SK-N-SH treated with all-trans-retinoic acid at 6 μM for 48 hours (cell line): ENCODE measurements around the gene RNF40.

Experiments
- ATAC-seq: fragments of 200-7000 bp; cut with Tn5 transposase; 3 replicates; pipeline ENCODE4 v1.9.1; 2020; ENCODE audit warnings: mild to moderate bottlenecking, moderate library complexity
- ARNTL ChIP-seq: fragments of 450-650 bp; formaldehyde crosslinking; IDR thresholded peaks from 2 replicates; pipeline ENCODE4 v1.5.0; 2020; ENCODE audit warnings: low read depth, mild to moderate bottlenecking, moderate library complexity, borderline replicate concordance
- BACH2 ChIP-seq: fragments of 250-450 bp; sonication (Bioruptor Pico); IDR thresholded peaks from 2 replicates; pipeline ENCODE4 v1.9.0; 2021; ENCODE audit warnings: mild to moderate bottlenecking, borderline replicate concordance
- ESRRG ChIP-seq: fragments of 250-450 bp; sonication (Bioruptor Pico); IDR thresholded peaks from 2 replicates; pipeline ENCODE4 v1.6.1; 2021; ENCODE audit warnings: mild to moderate bottlenecking
- GLIS3 ChIP-seq: fragments of 250-450 bp; sonication (Bioruptor Pico); IDR thresholded peaks from 2 replicates; pipeline ENCODE4 v1.5.0; 2020; ENCODE audit warnings: mild to moderate bottlenecking, moderate library complexity
- ISL1 ChIP-seq: fragments of 250-450 bp; sonication (Bioruptor Pico); IDR thresholded peaks from 2 replicates; pipeline ENCODE4 v2.1.2; 2022; ENCODE audit warnings: mild to moderate bottlenecking, moderate library complexity
- OSR1 ChIP-seq: fragments of 250-450 bp; sonication (Bioruptor Pico); IDR thresholded peaks from 2 replicates; pipeline ENCODE4 v1.8.0; 2022; ENCODE audit warnings: moderate library complexity, mild to moderate bottlenecking, inconsistent platforms
- PPARA ChIP-seq: fragments of 250-450 bp; sonication (Bioruptor Pico); IDR thresholded peaks from 2 replicates; pipeline ENCODE4 v1.5.0; 2020; ENCODE audit warnings: mild to moderate bottlenecking, borderline replicate concordance
- RARB ChIP-seq: fragments of 250-450 bp; sonication (Bioruptor Pico); IDR thresholded peaks from 2 replicates; pipeline ENCODE4 v1.8.0; 2021; ENCODE audit warnings: mild to moderate bottlenecking, moderate library complexity
- SNAI2 ChIP-seq: fragments of 250-450 bp; sonication (Bioruptor Pico); IDR thresholded peaks from 2 replicates; pipeline ENCODE4 v1.5.0; 2020; ENCODE audit warnings: mild to moderate bottlenecking, moderate library complexity
- TCF4 ChIP-seq: fragments of 250-450 bp; sonication (Bioruptor Pico); IDR thresholded peaks from 2 replicates; pipeline ENCODE4 v1.8.0; 2021; ENCODE audit warnings: mild to moderate bottlenecking, moderate library complexity, borderline replicate concordance
- TOX ChIP-seq: fragments of 250-450 bp; sonication (Bioruptor Pico); IDR thresholded peaks from 2 replicates; pipeline ENCODE4 v1.8.0; 2021; ENCODE audit warnings: mild to moderate bottlenecking, moderate library complexity, borderline replicate concordance
- ZC3H10 ChIP-seq: fragments of 250-450 bp; sonication (Bioruptor Pico); IDR thresholded peaks from 2 replicates; pipeline ENCODE4 v1.5.1; 2021; ENCODE audit warnings: mild to moderate bottlenecking, moderate library complexity
- ZFP3 ChIP-seq: fragments of 250-450 bp; sonication (Bioruptor Pico); IDR thresholded peaks from 2 replicates; pipeline ENCODE4 v1.5.0; 2020; ENCODE audit warnings: mild to moderate bottlenecking, moderate library complexity
- ZFP30 ChIP-seq: fragments of 450-650 bp; formaldehyde crosslinking; IDR thresholded peaks from 2 replicates; pipeline ENCODE4 v1.5.0; 2022; ENCODE audit warnings: mild to moderate bottlenecking, moderate library complexity
- ZNF565 ChIP-seq: fragments of 450-650 bp; formaldehyde crosslinking; conservative IDR thresholded peaks from 2 replicates; pipeline ENCODE4 v1.5.0; 2020; ENCODE audit warnings: low read depth, mild to moderate bottlenecking, moderate library complexity
- ZNF70 ChIP-seq: fragments of 450-650 bp; formaldehyde crosslinking; IDR thresholded peaks from 2 replicates; pipeline ENCODE4 v1.5.0; 2020; ENCODE audit warnings: mild to moderate bottlenecking, moderate library complexity
- ZNF8 ChIP-seq: fragments of 450-650 bp; formaldehyde crosslinking; IDR thresholded peaks from 2 replicates; pipeline ENCODE4 v1.5.0; 2020; ENCODE audit warnings: mild to moderate bottlenecking, moderate library complexity
- TF ChIP-seq, protein P1 (sequence below): fragments of 250-450 bp; sonication (Bioruptor Pico); IDR thresholded peaks from 2 replicates; pipeline ENCODE4 v1.5.1; 2021; ENCODE audit warnings: mild to moderate bottlenecking, moderate library complexity
- TF ChIP-seq, protein P2 (sequence below): fragments of 250-450 bp; sonication (Bioruptor Pico); IDR thresholded peaks from 2 replicates; pipeline ENCODE4 v1.5.1; 2020; ENCODE audit warnings: low read depth, mild to moderate bottlenecking, moderate library complexity
- TF ChIP-seq, protein P3 (sequence below): fragments of 250-450 bp; sonication (Bioruptor Pico); IDR thresholded peaks from 2 replicates; pipeline ENCODE4 v1.8.0; 2020; ENCODE audit warnings: mild to moderate bottlenecking, moderate library complexity, borderline replicate concordance
- TF ChIP-seq, protein P4 (sequence below): fragments of 250-450 bp; sonication (Bioruptor Pico); IDR thresholded peaks from 2 replicates; pipeline ENCODE4 v1.5.0; 2020; ENCODE audit warnings: mild to moderate bottlenecking, moderate library complexity

RNF40 gene

DNA sequence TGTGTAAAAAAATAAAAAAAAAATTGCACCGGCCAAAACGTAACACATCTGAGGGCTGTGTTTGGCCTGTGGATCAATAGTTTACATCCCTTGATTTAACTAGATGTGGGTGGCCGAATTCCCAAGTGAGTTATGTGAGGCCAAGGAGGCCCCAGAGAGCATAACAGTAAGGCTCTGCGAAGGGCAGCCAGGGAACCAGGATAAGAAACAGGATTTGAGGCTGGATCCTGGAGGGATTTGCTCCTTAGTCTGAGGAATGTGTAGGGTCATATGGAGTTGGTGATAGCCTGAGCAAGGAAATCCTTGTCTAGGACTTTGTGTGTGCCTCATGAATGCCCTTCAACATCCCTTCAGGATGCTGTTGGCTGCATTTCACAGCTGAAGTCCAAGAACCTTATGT lies 11.9 kb upstream of the RNF40 start:
- TF ChIP-seq ZFP3 (CRISPR knock-in tag), result no peak
- TF ChIP-seq ZC3H10 (CRISPR knock-in tag), result no peak
- TF ChIP-seq OSR1 (CRISPR knock-in tag), result no peak
- TF ChIP-seq ESRRG (CRISPR knock-in tag), result no peak
- TF ChIP-seq, protein P1, sequence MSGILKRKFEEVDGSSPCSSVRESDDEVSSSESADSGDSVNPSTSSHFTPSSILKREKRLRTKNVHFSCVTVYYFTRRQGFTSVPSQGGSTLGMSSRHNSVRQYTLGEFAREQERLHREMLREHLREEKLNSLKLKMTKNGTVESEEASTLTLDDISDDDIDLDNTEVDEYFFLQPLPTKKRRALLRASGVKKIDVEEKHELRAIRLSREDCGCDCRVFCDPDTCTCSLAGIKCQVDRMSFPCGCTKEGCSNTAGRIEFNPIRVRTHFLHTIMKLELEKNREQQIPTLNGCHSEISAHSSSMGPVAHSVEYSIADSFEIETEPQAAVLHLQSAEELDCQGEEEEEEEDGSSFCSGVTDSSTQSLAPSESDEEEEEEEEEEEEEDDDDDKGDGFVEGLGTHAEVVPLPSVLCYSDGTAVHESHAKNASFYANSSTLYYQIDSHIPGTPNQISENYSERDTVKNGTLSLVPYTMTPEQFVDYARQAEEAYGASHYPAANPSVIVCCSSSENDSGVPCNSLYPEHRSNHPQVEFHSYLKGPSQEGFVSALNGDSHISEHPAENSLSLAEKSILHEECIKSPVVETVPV (CRISPR knock-in tag), result no peak
- no peak for TF ChIP-seq ZNF565 (CRISPR knock-in tag)
- TF ChIP-seq, protein P2, sequence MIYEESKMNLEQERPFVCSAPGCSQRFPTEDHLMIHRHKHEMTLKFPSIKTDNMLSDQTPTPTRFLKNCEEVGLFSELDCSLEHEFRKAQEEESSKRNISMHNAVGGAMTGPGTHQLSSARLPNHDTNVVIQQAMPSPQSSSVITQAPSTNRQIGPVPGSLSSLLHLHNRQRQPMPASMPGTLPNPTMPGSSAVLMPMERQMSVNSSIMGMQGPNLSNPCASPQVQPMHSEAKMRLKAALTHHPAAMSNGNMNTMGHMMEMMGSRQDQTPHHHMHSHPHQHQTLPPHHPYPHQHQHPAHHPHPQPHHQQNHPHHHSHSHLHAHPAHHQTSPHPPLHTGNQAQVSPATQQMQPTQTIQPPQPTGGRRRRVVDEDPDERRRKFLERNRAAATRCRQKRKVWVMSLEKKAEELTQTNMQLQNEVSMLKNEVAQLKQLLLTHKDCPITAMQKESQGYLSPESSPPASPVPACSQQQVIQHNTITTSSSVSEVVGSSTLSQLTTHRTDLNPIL (CRISPR knock-in tag), result no peak
- TF ChIP-seq SNAI2 (CRISPR knock-in tag), result no peak
- TF ChIP-seq GLIS3 (CRISPR knock-in tag), result no peak
- TF ChIP-seq TCF4 (CRISPR knock-in tag), result no peak
- no peak for TF ChIP-seq BACH2
- TF ChIP-seq ZFP30 (CRISPR knock-in tag), result no peak
- TF ChIP-seq, protein P3, sequence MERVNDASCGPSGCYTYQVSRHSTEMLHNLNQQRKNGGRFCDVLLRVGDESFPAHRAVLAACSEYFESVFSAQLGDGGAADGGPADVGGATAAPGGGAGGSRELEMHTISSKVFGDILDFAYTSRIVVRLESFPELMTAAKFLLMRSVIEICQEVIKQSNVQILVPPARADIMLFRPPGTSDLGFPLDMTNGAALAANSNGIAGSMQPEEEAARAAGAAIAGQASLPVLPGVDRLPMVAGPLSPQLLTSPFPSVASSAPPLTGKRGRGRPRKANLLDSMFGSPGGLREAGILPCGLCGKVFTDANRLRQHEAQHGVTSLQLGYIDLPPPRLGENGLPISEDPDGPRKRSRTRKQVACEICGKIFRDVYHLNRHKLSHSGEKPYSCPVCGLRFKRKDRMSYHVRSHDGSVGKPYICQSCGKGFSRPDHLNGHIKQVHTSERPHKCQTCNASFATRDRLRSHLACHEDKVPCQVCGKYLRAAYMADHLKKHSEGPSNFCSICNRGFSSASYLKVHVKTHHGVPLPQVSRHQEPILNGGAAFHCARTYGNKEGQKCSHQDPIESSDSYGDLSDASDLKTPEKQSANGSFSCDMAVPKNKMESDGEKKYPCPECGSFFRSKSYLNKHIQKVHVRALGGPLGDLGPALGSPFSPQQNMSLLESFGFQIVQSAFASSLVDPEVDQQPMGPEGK (CRISPR knock-in tag), result no peak
- no peak for TF ChIP-seq ZNF8 (CRISPR knock-in tag)
- TF ChIP-seq PPARA, result no peak
- no peak for TF ChIP-seq ISL1
- TF ChIP-seq ARNTL (CRISPR knock-in tag), result no peak
- TF ChIP-seq RARB, result no peak
- TF ChIP-seq, protein P4, sequence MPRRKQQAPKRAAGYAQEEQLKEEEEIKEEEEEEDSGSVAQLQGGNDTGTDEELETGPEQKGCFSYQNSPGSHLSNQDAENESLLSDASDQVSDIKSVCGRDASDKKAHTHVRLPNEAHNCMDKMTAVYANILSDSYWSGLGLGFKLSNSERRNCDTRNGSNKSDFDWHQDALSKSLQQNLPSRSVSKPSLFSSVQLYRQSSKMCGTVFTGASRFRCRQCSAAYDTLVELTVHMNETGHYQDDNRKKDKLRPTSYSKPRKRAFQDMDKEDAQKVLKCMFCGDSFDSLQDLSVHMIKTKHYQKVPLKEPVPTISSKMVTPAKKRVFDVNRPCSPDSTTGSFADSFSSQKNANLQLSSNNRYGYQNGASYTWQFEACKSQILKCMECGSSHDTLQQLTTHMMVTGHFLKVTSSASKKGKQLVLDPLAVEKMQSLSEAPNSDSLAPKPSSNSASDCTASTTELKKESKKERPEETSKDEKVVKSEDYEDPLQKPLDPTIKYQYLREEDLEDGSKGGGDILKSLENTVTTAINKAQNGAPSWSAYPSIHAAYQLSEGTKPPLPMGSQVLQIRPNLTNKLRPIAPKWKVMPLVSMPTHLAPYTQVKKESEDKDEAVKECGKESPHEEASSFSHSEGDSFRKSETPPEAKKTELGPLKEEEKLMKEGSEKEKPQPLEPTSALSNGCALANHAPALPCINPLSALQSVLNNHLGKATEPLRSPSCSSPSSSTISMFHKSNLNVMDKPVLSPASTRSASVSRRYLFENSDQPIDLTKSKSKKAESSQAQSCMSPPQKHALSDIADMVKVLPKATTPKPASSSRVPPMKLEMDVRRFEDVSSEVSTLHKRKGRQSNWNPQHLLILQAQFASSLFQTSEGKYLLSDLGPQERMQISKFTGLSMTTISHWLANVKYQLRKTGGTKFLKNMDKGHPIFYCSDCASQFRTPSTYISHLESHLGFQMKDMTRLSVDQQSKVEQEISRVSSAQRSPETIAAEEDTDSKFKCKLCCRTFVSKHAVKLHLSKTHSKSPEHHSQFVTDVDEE (CRISPR knock-in tag), result no peak
- ATAC-seq, result no peak

DNA sequence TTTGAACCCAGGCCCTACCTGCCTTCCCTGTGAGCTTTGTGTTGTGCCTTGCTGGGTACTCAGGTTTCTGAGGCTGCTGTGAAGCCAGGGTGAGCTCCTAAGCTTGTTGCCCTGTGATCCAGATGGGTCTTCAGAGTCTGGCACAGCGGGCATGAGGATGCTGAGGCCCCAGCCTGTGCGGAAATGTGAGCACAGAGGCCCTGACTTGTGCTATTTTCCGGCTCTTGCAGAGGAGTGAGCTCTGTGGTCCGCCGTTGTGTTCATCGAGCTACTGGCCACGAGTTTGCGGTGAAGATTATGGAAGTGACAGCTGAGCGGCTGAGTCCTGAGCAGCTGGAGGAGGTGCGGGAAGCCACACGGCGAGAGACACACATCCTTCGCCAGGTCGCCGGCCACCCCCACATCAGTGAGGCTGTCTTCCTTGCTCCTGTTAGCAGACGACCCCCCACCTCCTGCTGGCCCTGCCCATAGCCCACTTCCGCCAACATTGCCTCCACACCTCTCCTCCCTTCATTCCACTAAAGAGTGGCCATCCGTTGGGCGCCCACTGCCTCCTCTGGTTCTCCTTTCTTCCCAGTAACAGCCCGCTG lies 11.2 kb upstream of the RNF40 start:
- no peak for ATAC-seq
- no peak for TF ChIP-seq ZNF8 (CRISPR knock-in tag)
- TF ChIP-seq ZNF70 (CRISPR knock-in tag), result no peak
- TF ChIP-seq, protein P2 (CRISPR knock-in tag), result no peak
- TF ChIP-seq RARB, result no peak
- TF ChIP-seq ESRRG (CRISPR knock-in tag), result no peak
- TF ChIP-seq ISL1, result no peak
- TF ChIP-seq PPARA, result no peak
- no peak for TF ChIP-seq ZFP30 (CRISPR knock-in tag)
- no peak for TF ChIP-seq GLIS3 (CRISPR knock-in tag)
- no peak for TF ChIP-seq SNAI2 (CRISPR knock-in tag)
- TF ChIP-seq OSR1 (CRISPR knock-in tag), result no peak
- TF ChIP-seq ZC3H10 (CRISPR knock-in tag), result no peak
- no peak for TF ChIP-seq TOX (CRISPR knock-in tag)

DNA sequence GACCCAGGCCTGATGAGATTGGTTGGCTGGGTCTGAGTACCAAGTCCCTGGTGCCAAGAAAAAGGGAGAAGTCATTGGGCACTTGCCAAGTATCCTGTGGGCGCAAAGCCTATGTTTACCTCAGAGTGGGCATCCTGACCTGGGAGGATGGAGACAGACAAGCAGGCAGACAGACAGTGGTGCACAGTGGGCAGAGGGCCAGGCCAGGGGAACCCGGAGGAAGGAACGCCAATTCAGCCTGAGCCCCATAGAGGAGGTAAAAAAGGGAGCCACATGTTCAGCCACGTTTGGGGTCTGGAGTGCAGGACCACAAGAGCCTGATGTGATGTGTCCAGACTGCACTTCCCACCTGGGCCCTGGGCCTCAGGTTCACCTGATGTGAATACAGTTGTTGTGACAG lies 8.5 kb upstream of the RNF40 start:
- ATAC-seq, result no peak
- TF ChIP-seq PPARA (no peak), OSR1 (CRISPR knock-in tag) (no peak), ZFP30 (CRISPR knock-in tag) (no peak), SNAI2 (CRISPR knock-in tag) (no peak), ZNF8 (CRISPR knock-in tag) (no peak), ZNF565 (CRISPR knock-in tag) (no peak), ZNF70 (CRISPR knock-in tag) (no peak), ESRRG (CRISPR knock-in tag) (no peak), ARNTL (CRISPR knock-in tag) (no peak), RARB (no peak), ZC3H10 (CRISPR knock-in tag) (no peak)
- TF ChIP-seq, protein P2 (CRISPR knock-in tag), result no peak
- TF ChIP-seq, protein P4 (CRISPR knock-in tag), result no peak
- TF ChIP-seq, protein P1 (CRISPR knock-in tag), result no peak
